Loucy (cell line): Measurements from ENCODE around the gene PEX5L.

ENCODE experiments used
- CTCF ChIP-seq: fragments of 200-600 bp; sonication (generic); conservative IDR thresholded peaks from 2 replicates; pipeline ENCODE4 v1.5.1; 2014; ENCODE audit warnings: mild to moderate bottlenecking, antibody characterized with exemption, low read length
- EZH2phosphoT487 ChIP-seq: fragments of 200-600 bp; IDR thresholded peaks from 2 replicates; pipeline ENCODE4 v1.6.1; 2018; ENCODE audit warnings: antibody characterized with exemption, mild to moderate bottlenecking, moderate library complexity, borderline replicate concordance

DNA sequence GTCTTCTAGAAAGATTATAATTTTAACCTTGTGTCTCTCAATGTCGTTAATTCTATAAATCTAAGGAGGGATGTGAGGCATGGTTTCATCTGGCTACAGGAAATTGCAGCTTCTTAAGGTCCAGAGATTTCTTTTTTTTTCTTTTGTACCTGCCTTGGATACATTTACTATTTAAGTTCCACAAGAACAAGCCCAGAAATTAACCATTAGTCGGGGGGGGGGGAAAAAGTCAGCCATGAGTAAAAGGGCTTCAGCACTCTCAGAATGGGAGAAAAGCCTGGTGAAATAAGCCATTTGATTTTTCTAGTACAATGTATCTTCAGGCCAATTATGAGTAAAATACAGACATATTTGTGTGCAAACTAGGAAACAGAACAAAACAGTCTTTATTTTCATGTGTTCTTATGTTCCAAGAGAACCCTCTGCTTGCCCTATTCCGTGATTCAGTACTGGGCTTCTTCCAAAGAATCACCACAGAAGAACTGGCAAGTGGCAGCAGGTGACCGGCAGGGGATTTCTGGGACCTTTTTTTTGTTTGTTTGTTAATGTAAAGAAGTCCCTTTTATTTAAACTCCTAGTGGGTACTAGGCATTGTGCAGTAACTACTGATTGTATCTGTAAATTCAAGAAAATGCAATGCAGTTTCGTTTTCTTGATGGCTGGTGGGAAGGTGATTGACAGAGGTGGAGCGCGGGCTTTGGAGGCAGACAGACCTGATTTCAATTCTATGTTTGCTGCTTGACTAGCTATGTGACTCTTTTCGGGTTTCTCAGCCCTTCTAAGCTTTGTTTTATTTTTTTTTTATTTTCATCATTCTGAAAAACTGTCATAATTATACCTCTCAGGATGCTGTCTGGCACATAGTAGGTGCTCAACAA lies 82.5 kb downstream of the PEX5L start:
- no peak for TF ChIP-seq CTCF
- no peak for TF ChIP-seq EZH2phosphoT487
